ENCODE results near the gene KLHL7.
"Not testable (repeated sequence)": the region's sequence is repeated elsewhere in the genome, so short reads cannot be mapped to it uniquely, and the experiment has no call there.

The KLHL7 gene

DNA sequence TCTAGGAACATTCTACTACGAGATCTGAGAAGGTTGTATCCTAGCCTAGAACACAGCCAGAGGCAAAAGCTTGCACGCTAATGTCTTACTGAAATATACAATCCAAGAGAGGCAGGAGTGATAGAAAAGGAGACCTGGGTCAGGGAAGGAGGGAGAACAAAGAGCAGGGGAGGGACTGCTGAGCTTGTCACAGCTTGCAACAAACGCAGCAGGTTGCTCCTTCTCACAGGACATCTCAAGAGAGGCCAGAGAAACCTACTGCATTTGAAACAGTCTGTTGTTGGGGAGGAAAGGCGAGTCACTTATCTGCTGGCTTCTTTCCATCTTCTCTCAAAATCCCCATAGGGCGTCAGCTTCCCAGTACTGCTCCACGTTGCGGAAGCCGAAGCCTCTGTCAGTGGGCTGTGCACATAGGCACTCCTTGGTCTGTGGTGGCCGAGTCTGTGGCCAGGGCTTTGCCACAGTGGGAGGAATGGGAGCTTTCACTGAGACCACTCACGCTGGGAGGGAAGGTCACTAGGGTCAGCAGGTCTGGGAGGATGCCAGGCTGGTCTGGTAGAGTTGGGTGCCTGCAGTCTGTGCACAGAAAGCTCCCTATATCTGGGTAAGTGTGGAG is 115.2 kb downstream of the KLHL7 start:
- DNase-seq: no peak

DNA sequence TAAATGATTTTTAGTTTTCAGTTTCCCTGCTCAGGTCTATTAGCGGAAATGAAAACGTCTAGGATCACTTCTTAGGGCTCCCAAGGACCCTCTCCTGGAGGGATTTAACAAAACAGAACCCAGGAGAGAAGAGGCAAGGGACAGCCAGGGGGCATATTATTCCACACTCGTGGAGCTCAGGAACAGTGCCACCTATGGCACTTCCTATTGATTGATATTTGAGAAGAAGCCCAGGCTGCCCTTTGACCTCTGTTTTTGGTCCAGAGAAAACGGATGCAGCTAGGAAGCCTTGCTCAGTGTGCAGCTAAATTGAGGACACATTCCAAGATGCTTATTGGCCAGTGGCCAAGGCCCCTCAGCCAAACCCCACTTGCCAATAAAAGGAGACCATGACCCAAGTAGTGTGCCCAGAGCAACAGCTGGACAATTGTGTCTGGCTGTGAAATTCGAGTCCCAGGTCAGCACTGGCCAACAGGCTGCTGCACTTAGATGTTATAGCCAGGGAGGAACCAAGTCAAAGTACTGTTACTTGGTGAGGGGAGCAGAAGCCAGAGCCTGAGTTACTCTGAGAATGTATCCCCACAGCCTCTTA is 117.0 kb downstream of the KLHL7 start:
- DNase-seq: no peak

DNA sequence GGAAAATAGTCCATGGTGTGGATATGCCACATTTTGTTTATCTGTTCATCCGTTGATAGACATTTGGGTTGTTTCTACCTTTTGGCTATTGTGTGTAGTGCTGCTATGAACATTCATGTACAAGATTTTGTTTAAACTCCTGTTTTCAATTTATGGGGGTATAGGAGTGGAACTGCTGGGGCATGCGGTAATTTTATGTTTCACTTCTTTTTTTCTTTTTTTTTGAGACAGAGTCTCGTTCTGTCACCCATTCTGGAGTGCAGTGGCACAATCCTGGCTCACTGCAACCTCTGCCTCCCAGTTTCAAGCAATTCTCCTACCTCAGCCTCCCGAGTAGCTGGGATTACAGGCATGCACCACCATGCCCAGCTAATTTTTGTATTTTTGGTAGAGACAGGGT is 118.8 kb downstream of the KLHL7 start:
- not testable (repeated sequence) for DNase-seq

DNA sequence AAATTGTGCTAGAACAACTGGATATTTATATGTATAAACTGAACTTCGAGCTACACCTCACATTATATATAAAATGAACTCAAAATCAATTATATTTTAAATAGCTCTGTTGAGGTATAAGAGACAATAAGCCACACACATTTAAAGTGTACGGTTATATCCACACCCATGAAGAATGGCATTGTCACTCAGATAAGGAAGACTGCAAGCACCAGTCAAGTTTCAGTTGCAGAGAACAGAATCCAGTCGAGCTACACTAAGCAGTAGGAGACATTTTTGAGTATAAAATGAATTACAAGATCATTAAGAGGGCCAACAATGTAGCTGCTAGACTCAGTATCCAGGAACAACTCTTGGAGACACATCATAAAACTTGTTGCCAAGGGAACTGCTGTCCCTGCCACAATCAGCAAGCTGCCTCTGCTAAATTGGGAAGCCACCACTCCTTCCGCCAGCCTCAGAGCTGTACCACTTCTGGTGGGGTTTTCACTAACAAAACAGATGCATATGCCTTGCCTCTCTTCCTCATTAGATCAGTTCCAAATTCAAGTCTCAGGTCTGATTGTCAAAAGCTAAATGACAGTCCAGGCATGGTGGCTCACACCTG is 121.4 kb downstream of the KLHL7 start:
- DNase-seq: no peak
